ENCODE results near the gene SCML2. TPM values are rescaled to one million over a fixed set of nuclear protein-coding genes. Genes with fewer than 3 reads are reported as not detected.
"Not testable (repeated sequence)": the region's sequence is repeated elsewhere in the genome, so short reads cannot be mapped to it uniquely, and the experiment has no call there.

The SCML2 gene
- total RNA-seq, 1 donor from 2014 or later: 3.0 TPM

GRCh38 chrX:18272222-18272621 is 82.3 kb downstream of the SCML2 start:
- Mint-ChIP-seq H3K36me3 (ENCODE audit: low read depth) (peaks cover 2% of the 10 kb centered on the region), H3K4me1 (ENCODE audit: low read depth) (no peaks in the 10 kb centered on the region), H3K27ac (ENCODE audit: unreplicated experiment) (no peak overlapping the region), H3K4me3 (ENCODE audit: unreplicated experiment) (no peak overlapping the region), H3K27me3 (ENCODE audit: low read depth) (no peaks in the 10 kb centered on the region), H3K9me3 (ENCODE audit: low read depth) (peaks cover 25% of the 10 kb centered on the region)
- DNase-seq (ENCODE audit: low spot score): no peak
- TF ChIP-seq CTCF (IDR thresholded peaks at IDR 0.05): no peak

DNA sequence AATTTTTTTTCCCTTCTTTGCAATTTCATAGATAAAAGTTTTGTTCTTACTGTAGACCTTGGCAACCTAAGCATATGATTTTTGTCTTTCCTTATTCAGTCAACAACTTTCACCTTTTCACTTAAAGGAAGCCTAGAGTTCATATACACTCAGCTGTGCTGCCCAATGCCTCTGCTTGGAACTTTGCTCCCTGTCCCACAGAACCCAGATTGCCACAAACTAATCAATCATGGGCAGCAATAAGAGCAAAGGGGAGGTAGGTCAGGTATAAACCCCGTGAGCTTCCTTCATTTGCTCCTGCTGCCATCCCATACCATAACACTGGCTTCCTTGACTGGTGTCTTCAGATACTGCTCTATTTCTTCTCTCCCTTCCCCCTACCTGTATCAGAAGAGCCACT is 82.8 kb downstream of the SCML2 start:
- TF ChIP-seq CTCF (IDR thresholded peaks at IDR 0.05): no peak
- peaks cover 29% of the 10 kb centered on the region for H3K9me3 Mint-ChIP-seq (ENCODE audit: low read depth)
- peaks cover 2% of the 10 kb centered on the region for H3K36me3 Mint-ChIP-seq (ENCODE audit: low read depth)
- H3K4me3 Mint-ChIP-seq (ENCODE audit: unreplicated experiment): no peak overlapping the region
- H3K27ac Mint-ChIP-seq (ENCODE audit: unreplicated experiment): no peak overlapping the region
- DNase-seq (ENCODE audit: low spot score): no peak
- H3K4me1 Mint-ChIP-seq (ENCODE audit: low read depth): no peaks in the 10 kb centered on the region
- no peaks in the 10 kb centered on the region for H3K27me3 Mint-ChIP-seq (ENCODE audit: low read depth)

GRCh38 chrX:18271309-18271708 is 83.2 kb downstream of the SCML2 start:
- no peak overlapping the region for H3K4me3 Mint-ChIP-seq (ENCODE audit: unreplicated experiment)
- H3K9me3 Mint-ChIP-seq (ENCODE audit: low read depth): peaks cover 29% of the 10 kb centered on the region
- H3K27ac Mint-ChIP-seq (ENCODE audit: unreplicated experiment): no peak overlapping the region
- no peak for DNase-seq (ENCODE audit: low spot score)
- no peaks in the 10 kb centered on the region for H3K4me1 Mint-ChIP-seq (ENCODE audit: low read depth)
- no peak for TF ChIP-seq CTCF (IDR thresholded peaks at IDR 0.05)
- no peaks in the 10 kb centered on the region for H3K27me3 Mint-ChIP-seq (ENCODE audit: low read depth)
- H3K36me3 Mint-ChIP-seq (ENCODE audit: low read depth): peaks cover 2% of the 10 kb centered on the region

GRCh38 chrX:18255059-18255458 is 99.4 kb downstream of the SCML2 start:
- Mint-ChIP-seq H3K4me1 (ENCODE audit: low read depth) (no peaks in the 10 kb centered on the region), H3K27me3 (ENCODE audit: low read depth) (no peaks in the 10 kb centered on the region), H3K9me3 (ENCODE audit: low read depth) (peaks cover 3% of the 10 kb centered on the region), H3K4me3 (ENCODE audit: unreplicated experiment) (no peak overlapping the region), H3K36me3 (ENCODE audit: low read depth) (no peaks in the 10 kb centered on the region), H3K27ac (ENCODE audit: unreplicated experiment) (no peak overlapping the region)
- DNase-seq (ENCODE audit: low spot score): no peak
- no peak for TF ChIP-seq CTCF (IDR thresholded peaks at IDR 0.05)

DNA sequence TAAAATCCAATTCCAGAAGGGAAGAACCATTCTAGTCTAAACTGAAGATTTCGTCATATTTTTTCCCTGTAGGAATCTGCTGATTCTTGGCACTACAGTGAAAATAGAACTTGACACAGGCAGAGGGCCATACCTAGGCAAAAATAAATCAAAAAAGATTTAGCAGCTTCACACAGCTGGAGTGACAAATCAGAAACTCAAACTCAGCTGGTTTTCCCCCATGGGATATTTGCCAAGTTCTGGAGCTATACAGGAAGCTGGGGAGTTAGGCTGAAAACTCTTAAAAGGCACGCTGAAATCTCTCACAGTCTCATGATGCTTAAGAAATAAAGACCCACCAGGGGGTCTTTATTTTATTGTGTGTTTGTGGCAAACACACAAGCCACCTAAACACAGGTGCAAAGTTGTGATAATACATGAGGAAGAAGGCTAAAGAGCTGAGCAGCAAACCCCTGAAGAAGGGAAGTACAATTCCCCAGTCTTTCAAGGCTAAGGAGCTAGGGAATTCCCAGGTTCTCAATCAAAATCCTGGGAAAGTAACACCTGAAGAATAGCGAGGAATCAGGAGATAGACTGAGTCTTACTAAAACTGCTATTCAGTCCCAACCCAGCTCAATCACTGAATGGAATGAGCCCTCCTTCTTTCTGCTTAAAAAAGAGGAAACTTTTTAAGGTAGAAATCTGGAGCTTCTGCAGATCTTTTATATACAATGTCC is 101.7 kb downstream of the SCML2 start:
- Mint-ChIP-seq H3K9me3 (ENCODE audit: low read depth) (peaks cover 10% of the 10 kb centered on the region), H3K36me3 (ENCODE audit: low read depth) (no peaks in the 10 kb centered on the region), H3K4me1 (ENCODE audit: low read depth) (no peaks in the 10 kb centered on the region), H3K4me3 (ENCODE audit: unreplicated experiment) (no peak overlapping the region), H3K27ac (ENCODE audit: unreplicated experiment) (no peak overlapping the region), H3K27me3 (ENCODE audit: low read depth) (no peaks in the 10 kb centered on the region)
- DNase-seq (ENCODE audit: low spot score): no peak
- TF ChIP-seq CTCF (IDR thresholded peaks at IDR 0.05): no peak

- not testable (repeated sequence) for H3K27ac Mint-ChIP-seq (ENCODE audit: unreplicated experiment); H3K4me1 Mint-ChIP-seq (ENCODE audit: low read depth); H3K36me3 Mint-ChIP-seq (ENCODE audit: low read depth); H3K4me3 Mint-ChIP-seq (ENCODE audit: unreplicated experiment); DNase-seq (ENCODE audit: low spot score); H3K27me3 Mint-ChIP-seq (ENCODE audit: low read depth)
- peaks cover 20% of the 10 kb centered on the region for H3K9me3 Mint-ChIP-seq (ENCODE audit: low read depth)
Measured at GRCh38 chrX:18229646-18230045, 124.8 kb downstream of the SCML2 start.
